Left ventricle myocardium superior (tissue), 1 donor: Measurements from ENCODE around the gene MTCL1. TPM values are rescaled to one million over a fixed set of nuclear protein-coding genes. Genes with fewer than 3 reads are reported as not detected.

Experiments
- ATAC-seq: fragments of 200-7000 bp; cut with Tn5 transposase; one replicate; pipeline ENCODE4 v1.9.1; 2020; ENCODE audit warnings: mild to moderate bottlenecking, moderate library complexity
- DNase-seq: peaks from one replicate; pipeline ENCODE4 v3.0.0-alpha.2; 2020
- intact Hi-C: fragments of 100-400 bp; cut with micrococcal nuclease; formaldehyde crosslinking; loops from one replicate; pipeline ENCODE4 v1.11.0; 2022
- total RNA-seq: library from RNA; stranded (reverse); fragmentation: NEBNext Ultra II Directional; extraction: Animal tissue kit (Norgen Biotek cat#: 25700); gene quantifications from one replicate; pipeline ENCODE4 v1.2.1, GENCODE V29; 2021
- donor health status: DM: no; HTN: yes; CAD: no; lungs with severe emphysema.

Gene MTCL1
- total RNA-seq, 1 donor from 2014 or later: 6.7 TPM

DNA sequence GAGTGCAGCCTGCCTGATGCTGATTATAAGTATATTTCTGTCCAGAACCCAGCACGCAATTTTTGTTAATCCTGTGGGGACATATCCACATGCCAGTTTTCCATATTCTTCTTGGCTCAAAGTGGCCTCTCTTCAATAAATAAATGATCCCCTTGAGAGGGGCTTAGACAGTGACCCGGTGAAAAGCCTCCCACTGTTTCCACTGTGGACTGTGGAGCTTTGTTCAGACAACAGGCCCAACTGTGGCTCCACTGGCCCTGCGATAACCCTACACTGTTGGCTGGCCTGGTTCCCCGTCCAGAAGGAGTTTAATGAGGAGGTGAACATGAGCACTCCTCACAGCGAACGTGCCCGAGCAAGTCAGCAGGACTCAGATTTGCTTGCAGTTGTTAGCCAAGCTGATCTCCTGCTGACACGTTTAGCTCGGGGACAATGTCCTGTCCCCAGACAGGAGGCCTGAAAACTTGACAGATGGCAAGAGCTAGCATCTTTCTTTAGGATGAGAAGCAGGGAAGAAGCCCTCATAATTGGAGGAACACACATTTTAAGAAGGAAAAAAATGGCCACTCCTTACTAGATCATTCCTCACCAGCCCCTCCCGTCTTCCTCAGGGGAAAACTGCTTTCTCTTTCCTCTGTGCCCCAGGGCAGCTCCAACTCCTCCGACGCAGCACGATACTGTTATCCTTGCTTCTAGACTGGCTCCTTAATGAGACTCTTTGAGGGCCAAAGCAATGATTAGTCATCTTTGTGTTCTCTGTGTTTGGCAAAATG is 20.0 kb upstream of the MTCL1 start:
- no peak for DNase-seq
- intact Hi-C loops: no loop called here
- ATAC-seq: no peak

DNA sequence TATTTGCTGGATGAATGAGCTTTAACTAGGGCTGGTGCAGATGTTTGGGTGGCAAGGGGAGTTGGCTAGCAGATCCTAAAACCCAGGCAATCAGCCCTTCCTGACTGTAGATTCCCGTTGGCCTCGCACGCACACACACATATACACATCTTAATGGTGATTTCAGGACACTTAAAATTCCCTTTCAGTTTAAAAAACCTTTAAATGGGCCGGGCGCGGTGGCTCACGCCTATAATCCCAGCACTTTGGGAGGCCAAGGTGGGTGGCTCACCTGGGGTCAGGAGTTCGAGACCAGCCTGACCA is 19.5 kb upstream of the MTCL1 start:
- ATAC-seq: no peak
- intact Hi-C loops: no loop called here
- no peak for DNase-seq

DNA sequence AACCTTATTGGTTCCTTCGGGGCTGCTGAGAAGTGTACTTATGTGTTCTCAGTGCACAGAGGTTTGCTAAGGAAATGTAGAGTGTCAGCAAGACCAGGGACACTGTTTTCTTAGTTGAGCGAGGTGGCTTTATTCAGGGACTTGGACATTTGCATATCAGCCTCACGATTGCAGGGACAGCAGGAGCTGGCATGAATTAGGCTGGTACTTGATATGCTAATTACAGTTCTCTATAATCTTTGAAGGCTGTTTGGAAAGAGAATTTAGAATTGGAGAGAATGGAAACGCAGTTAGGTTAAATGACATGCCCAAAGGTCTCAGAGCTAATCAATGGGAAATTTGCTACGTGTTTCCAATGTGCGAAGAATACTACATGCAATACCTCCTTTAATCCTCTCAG is 18.7 kb upstream of the MTCL1 start:
- intact Hi-C loops: no loop called here
- ATAC-seq: no peak

DNA sequence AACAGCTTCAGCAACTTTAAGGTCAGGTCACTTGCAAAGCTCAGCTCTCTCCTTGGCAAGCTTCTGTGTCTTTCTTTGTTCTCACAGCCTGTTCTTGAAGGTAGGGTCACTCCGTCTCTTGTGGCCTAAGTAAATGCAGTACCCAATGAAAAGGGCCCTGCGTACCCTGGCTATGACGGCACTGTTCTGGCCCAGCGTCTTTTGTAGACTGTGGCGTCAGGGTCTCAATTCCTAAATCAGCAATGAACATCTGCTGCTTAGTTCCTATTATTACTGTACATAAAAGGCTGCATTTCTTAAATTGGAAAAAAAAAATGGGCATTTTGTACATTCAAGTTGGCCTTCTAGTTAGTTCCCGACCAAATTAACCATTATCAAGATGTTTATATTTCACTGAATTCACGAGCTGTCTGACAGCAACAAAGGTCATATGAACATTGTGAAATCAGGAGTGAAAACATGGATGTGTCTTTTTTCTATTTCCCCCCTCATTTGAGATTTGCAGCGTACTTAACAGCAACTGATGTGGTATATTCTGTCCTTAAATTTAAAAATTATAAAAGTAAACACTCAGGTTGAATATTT is 17.0 kb upstream of the MTCL1 start:
- ATAC-seq (no peak), DNase-seq (no peak)
- intact Hi-C loops: no loop called here

More for the DNA sequence above, 18.7 kb upstream of the MTCL1 start:
- no peak for DNase-seq

DNA sequence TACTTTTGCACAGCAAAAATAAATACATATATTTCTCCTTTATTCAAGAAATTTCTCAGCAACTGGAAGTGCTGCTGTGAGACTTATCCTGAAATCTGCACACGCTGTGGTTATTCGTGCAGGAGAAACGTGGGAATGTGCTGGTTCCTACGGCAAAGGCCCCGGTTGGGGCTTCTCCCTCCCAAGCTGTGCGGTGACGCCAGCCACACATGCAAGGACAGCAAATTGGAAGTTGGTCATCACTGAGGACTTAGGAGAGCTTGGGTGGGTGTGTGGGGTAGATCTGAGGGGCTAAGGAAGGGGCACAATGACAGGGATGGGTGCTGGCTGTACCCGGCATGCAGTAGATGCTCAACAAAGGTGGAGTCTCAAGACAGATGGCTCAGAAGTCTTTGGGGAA is 16.5 kb upstream of the MTCL1 start:
- DNase-seq (no peak), ATAC-seq (no peak)
- intact Hi-C loops: no loop called here

DNA sequence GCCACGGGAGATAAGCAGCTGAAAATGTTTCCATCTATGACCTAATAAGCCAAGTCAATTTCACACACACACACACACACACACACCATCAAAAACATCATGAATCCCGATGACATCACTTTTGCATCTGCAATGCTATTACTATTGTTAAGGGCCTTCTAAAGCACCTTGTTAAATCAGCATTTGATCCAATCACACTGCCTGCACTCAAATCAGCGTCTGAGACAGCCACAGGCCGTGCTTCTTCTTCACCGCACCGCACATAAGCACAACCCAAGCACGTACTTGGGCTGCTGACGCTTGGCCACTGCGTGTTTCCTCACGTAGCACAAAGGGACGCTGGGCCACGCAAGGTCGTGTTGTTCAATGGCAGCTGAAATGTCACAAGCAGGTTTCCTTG is 15.8 kb upstream of the MTCL1 start:
- DNase-seq: no peak
- ATAC-seq: no peak
- intact Hi-C loops: no loop called here

DNA sequence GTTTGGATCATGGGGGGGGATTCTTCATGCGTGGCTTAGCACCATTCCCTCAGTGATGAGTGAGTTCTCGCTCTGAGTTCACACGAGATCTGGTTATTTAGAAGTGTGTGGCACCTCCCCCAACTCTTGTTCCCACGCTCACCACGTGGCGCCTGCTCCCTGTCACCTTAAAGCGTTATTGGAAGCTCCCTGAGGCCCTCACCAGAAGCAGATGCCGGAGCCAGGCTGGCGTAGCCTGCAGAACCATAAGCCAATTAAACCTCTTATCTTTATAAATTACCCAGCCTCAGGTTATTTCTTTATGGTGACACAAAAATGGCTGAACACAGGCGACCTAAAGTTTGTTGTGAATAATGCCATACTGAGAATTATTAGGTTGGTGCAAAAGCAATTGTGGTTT is 10.5 kb upstream of the MTCL1 start:
- intact Hi-C loops: no loop called here
- ATAC-seq (no peak), DNase-seq (no peak)

DNA sequence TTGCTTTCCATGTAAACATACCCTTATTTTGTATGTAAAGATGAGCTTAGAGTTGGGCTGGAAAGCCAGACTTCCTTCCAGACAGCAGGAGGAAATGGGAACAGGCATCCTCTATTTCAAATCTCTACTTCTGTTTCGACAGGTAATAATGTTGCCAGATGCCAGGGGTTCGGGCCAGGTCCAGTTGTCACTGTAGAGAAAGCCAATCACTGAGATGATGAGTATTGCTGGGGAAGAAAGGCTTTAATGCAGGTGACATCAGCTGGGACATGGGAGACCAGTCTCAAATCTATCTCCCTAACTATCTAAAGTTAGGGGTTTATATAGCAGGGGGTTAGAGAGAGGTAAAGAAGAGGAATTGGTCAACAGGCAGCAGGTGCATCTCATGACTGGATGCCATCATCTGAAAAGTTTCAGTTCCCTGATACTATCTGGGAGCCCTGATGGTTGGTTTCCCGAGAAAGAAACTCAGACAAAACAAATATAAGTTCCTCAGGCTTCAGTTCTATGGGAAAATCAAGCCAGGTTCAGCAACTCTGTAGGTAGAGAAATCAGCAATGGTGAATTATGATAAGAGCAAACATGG is 9.3 kb upstream of the MTCL1 start:
- DNase-seq (no peak), ATAC-seq (no peak)
- intact Hi-C loops: loop anchor here (2.0 kb wide), 1 partner anchor 293 kb away; no protein-coding TSS in a partner anchor

DNA sequence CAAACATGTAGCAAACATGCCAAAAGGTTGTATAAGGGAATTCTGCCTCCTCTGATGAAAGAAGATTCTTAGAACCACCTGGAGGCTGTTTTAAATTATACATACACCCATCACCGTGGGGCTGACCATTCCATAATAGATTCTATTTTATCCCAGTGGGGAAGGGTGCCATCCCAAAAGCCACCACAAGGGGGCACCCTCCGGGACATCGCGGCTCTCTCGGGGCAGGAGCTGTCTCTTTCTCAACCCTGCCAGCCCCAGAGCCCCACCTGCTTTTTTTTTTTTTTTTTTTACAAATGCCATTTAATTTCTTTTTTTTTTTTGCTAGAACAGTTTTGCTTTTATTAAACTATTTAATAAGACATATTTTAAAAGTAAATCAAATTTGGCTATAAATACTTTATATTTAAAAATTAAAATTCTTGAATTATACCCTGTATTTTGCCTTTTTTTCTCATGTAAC is 8.6 kb upstream of the MTCL1 start:
- DNase-seq (peak; percentile 86), ATAC-seq (peak; percentile 87)

DNA sequence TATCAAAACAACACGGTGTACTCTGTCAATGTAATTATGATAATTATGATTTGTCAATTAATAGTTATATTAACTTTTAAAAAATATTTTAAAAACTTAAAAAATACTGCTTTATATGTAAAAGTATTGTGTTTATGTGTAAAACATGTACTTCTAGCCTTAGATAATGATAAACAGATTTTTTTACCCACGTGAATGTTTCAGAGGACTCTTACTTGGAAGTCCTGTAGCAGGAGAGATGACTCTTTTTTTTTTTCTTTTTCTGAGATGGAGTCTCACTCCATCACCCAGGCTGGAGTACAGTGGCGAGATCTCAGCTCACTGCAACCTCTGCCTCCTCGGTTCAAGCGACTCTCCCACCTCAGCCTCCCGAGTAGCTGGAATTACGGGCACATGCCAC is 6.2 kb upstream of the MTCL1 start:
- DNase-seq (no peak), ATAC-seq (no peak)
- intact Hi-C loops: no loop called here

More for the DNA sequence above, 8.6 kb upstream of the MTCL1 start:
- intact Hi-C loops: loop anchor here (2.0 kb wide), 1 partner anchor 292 kb away; no protein-coding TSS in a partner anchor

DNA sequence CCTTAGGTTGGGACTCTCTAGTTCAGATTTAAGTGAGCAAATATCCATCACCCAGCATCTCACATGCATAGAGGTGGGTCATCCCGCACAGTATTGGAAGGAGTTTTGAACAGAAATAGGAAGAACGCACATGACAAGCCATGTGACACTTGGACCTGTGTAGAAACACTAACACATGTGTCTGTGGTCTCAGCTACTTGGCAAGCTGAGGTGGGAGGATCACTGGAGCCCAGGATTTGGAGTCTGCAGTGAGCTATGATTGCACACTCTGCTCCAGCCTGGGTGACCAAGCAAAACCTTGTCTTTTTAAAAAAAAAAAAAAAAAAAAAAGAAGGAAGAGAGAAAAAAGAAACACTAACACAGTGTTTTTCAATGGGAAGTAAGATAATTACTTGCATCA is 5.4 kb upstream of the MTCL1 start:
- DNase-seq (no peak), ATAC-seq (no peak)
- intact Hi-C loops: no loop called here

DNA sequence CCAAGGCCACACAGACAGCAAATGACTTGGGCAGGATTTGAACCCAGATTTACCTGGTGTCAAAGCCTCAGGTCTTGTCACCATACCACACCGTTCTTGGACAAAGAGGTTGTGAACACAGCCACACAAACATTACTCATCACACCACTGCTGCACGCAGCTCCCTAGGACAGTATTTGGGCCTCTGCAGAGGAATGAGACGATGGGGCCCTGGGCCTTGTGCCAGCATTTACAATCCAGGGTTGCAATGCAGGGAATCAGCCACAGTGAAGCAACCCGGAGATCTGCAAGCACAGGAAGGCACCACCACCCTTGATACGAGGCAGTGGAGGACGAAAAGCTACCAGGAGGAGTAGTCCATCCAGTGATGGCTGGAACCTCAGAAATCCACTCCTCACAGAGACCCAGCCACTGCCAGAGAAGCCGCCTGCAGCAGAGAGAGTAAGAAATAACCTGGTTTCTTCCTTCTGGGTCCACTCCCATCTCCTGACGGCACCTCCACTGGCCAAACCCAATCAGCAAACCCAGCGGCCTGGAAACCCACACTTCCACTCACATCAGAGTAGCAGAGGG is 3.7 kb upstream of the MTCL1 start:
- intact Hi-C loops: no loop called here
- DNase-seq: no peak
- no peak for ATAC-seq

DNA sequence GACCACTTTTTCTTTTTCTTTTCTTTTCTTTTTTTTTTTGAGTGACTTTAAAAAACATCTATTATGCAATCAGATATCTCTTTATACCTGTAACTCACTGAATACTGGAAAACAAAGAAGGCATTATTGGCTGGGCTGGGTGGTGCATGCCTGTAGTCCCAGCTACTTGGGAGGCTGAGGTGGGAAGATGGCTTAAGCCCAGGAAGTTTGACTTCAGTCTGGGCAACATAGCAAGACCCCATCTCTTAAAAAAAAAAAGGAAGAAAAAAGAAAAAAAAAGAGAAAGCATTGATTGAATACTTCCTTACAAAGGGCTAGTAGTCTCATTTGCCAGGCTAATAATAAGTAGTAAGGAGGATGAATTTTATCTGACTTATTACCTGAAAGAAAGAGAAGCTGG is 2.7 kb upstream of the MTCL1 start:
- intact Hi-C loops: no loop called here
- no peak for DNase-seq
- no peak for ATAC-seq

DNA sequence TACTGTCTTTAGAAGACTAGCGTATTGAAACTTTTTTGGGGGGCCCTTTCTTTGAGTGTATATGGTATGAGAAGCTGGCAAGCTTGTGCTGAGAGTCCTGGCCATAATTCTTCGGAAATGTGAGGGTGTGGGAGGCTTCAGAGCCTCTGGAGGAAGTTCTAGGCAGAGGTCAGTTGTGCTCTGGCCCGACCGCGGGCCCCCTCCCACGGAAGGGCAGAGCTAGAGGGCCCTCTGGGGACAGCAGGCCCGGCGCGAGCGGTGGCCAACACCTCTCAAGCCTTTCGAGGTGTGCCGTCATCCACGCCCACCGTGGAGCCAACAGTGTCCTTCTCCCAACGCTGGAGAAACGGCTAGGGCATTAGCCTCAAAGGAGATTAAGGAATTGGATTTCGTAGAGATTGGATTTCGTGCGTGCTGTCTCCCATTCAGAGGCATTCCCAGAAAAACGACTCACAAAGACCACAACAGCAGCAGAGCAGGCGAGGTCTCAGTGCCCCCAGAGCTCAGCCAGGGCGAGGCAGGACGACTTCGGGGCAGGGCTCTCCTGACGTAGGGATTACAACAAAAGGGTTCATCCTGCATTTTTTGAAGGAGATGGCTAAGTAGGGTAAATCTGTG is 2.2 kb upstream of the MTCL1 start:
- ATAC-seq: no peak
- intact Hi-C loops: no loop called here
- no peak for DNase-seq

DNA sequence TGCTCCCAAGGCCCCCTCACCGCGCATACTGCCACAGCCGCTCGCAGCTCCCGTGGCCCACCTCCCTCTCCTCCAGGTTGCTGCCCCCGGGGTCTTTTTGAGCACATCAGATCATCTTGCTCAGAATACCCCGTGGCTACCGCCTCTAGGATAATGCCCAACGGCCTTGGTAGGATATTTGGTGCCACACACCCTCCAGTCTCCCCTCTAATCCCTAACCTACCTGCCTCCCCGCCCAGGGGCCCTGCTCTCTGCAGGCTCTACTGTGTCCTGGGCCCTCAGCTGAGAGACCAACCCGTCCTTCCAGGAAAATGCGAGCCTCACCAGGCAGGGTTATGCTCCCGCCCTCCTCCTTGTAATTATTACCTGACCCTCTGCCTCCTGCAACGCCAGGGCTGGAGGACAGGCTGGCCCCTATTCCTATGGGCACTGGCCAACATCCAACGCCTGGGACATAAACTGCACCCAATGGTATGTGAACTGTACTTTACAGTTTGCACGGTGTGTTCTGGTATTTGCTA is 1.5 kb upstream of the MTCL1 start:
- intact Hi-C loops: no loop called here
- ATAC-seq: no peak
- no peak for DNase-seq

DNA sequence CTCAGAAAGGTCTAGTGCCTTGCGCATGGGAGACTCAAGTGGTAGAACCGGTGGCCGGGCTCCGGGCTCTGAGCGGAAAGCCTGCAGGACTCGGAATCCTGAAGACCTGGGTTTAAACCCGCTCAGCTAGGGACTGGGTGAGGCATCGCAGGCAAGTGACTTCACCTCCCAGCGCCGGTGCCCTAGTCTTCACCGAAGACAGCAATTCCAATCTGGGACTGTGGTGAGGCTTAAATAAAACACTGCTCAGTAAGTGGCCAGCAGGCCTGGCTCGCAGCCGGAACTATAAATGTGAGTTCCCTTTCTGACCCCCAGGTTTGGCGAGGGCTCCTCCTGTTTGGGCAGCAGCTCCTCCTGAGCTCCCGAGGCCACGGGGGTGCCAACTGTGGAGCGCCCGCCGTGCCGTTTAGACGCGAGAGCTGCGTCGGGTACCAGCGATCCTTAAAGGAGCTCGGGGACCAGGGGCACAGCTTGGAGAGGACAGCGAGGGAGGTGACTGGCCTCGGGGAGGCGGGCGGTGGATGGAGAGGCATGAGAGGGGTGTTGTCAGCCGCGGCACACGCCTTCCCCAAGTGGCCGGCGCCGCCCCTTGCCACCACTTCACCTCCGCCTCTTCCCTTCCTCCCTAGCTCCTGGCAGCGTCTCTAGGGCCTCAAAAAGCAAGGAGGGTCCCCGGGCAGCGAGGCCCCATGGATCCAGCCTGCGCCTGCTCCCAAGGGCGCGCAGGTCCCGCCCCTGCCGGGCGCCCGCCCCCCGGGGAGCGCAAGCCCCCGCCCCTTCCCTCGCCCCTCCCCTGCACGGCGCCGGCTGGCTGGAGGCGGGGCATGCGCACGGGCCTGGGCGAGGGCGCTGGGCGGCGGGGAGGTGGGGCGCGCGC is 757 bp upstream of the MTCL1 start:
- DNase-seq (peak; percentile 96), ATAC-seq (peak; percentile 95)
- intact Hi-C loops: no loop called here

DNA sequence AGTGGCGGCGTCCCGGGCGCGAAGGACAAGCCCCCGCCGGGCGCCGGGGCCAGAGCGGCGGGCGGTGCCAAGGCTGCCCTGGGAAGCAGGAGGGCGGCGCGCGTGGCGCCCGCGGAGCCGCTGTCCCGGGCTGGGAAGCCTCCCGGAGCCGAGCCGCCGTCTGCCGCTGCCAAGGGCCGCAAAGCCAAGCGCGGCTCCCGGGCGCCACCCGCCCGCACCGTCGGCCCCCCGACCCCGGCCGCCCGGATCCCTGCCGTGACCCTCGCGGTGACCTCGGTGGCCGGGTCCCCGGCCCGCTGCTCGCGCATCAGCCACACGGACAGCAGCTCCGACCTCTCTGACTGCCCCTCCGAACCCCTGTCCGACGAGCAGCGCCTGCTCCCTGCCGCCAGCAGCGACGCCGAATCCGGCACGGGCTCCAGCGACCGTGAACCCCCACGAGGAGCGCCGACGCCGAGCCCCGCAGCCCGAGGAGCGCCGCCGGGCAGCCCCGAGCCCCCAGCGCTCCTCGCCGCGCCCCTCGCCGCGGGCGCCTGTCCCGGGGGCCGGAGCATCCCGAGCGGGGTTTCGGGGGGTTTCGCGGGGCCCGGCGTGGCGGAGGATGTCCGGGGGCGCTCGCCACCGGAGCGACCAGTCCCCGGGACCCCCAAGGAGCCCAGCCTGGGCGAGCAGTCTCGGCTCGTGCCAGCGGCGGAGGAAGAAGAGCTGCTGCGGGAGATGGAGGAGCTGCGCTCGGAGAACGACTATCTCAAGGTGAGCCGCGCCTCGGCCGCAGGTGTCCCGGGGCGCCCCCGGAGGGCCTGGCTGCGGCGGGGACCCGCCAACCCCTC is 820 bp downstream of the MTCL1 start:
- ATAC-seq (no peak), DNase-seq (peak; percentile 55)
- intact Hi-C loops: no loop called here
